Activated CD8-positive, alpha-beta memory T cell treated with anti-CD3 and anti-CD28 coated beads, Interleukin-2, amount 50 U/mL, for 1 hour (primary cell): ENCODE data around the gene ARHGEF19.
"Not testable (repeated sequence)": the region's sequence is repeated elsewhere in the genome, so short reads cannot be mapped to it uniquely, and the experiment has no call there.

Experiments used
- DNase-seq: peaks from one replicate; pipeline ENCODE4 v3.0.0-alpha.2; 2020; ENCODE audit errors: extremely low read depth

Gene ARHGEF19

GRCh38 chr1:16165548-16165947, 46.9 kb downstream of the ARHGEF19 start:
- no peak for DNase-seq

GRCh38 chr1:16165073-16165364, 47.4 kb downstream of the ARHGEF19 start:
- no peak for DNase-seq

- no peak for DNase-seq
Measured at GRCh38 chr1:16164213-16165072, 48.0 kb downstream of the ARHGEF19 start.

GRCh38 chr1:16163608-16164212, 48.7 kb downstream of the ARHGEF19 start:
- not testable (repeated sequence) for DNase-seq

GRCh38 chr1:16162163-16162822, 50.2 kb downstream of the ARHGEF19 start:
- no peak for DNase-seq

GRCh38 chr1:16161717-16162116, 50.7 kb downstream of the ARHGEF19 start:
- no peak for DNase-seq

- DNase-seq = no peak
Measured at GRCh38 chr1:16158993-16159831, 53.2 kb downstream of the ARHGEF19 start.

- DNase-seq = no peak
Measured at GRCh38 chr1:16158025-16158424, 54.4 kb downstream of the ARHGEF19 start.

GRCh38 chr1:16156848-16157495, 55.5 kb downstream of the ARHGEF19 start:
- DNase-seq = no peak

- no peak for DNase-seq
Measured at GRCh38 chr1:16155537-16156410, 56.7 kb downstream of the ARHGEF19 start, which contains the start of gene EPHA2. Gene EPHA2 (minus strand): TSS chr1:16156069. CDS start chr1:16155932, 137 bp downstream.

GRCh38 chr1:16153999-16154673, 58.3 kb downstream of the ARHGEF19 start:
- no peak for DNase-seq

- no peak for DNase-seq
Measured at GRCh38 chr1:16153096-16153998, 59.1 kb downstream of the ARHGEF19 start.

- no peak for DNase-seq
Measured at GRCh38 chr1:16152481-16153087, 59.9 kb downstream of the ARHGEF19 start.

- DNase-seq = no peak
Measured at GRCh38 chr1:16151995-16152384, 60.5 kb downstream of the ARHGEF19 start.

GRCh38 chr1:16151196-16151994, 61.1 kb downstream of the ARHGEF19 start:
- DNase-seq = no peak

GRCh38 chr1:16150508-16150907, 61.9 kb downstream of the ARHGEF19 start:
- DNase-seq = no peak

- DNase-seq = no peak
Measured at GRCh38 chr1:16149702-16150488, 62.6 kb downstream of the ARHGEF19 start.
